ENCODE measurements around the gene DDX49.
"Not testable (repeated sequence)": the region's sequence is repeated elsewhere in the genome, so short reads cannot be mapped to it uniquely, and the experiment has no call there.

DDX49 gene

GRCh38 chr19:18895824-18896341 is 23.6 kb upstream of the DDX49 start, which contains the start of gene CERS1:
CERS1 (minus strand) TSS chr19:18896158; CDS start chr19:18896072, 86 bp downstream.
- no peak for DNase-seq

GRCh38 chr19:18896421-18896841 is 23.1 kb upstream of the DDX49 start:
- no peak for DNase-seq

DNA sequence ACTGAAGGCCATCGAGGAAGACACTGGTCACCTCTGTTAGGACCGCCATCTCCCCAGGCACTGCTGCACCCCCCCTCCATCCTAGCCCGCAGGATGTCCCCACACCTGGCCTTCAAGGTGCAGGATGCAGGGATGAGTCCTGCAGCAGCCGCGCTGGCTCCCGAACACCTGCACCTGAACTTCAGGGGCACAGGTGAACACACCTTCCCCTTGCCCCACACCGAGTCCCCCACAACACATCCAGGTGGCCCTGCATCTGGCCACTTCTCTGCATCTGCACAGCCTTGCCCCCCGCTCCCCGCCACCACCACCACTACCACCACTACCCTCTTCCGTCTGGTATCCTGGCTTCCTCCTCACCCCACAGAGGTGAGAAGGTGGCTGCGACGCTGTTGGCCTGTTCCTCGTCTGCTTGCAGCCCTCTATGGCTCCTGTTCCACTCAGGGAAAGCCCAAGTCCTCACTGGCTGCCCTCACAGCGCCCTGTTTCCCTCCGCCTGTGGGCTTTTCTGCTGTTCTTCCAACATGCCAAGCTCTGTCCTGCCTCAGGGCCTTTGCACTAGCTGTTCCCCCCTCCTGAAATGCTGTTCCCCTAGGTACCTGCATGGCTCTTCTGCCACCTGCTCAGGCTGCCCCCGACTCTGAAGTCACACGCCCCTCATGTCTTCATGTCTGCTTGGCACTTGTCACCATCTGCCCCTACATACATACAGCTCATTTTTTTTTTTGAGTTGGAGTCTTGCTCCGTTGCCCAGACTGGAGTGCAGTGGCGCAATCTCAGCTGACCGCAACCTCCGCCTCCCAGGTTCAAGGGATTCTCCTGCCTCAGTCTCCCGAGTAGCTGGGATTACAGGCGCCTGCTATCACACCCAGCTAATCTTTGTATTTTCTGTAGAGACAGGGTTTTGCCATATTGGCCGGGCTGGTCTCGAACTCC is 22.2 kb upstream of the DDX49 start:
- no peak for DNase-seq

GRCh38 chr19:18898081-18898606 is 21.4 kb upstream of the DDX49 start:
- DNase-seq, result no peak

- no peak for DNase-seq
Measured at GRCh38 chr19:18898607-18899408, 20.7 kb upstream of the DDX49 start.

- no peak for DNase-seq
Measured at GRCh38 chr19:18899624-18900560, 19.6 kb upstream of the DDX49 start.

GRCh38 chr19:18900700-18901481 is 18.6 kb upstream of the DDX49 start:
- DNase-seq, result no peak

GRCh38 chr19:18901491-18901890 is 18.0 kb upstream of the DDX49 start:
- DNase-seq, result no peak

DNA sequence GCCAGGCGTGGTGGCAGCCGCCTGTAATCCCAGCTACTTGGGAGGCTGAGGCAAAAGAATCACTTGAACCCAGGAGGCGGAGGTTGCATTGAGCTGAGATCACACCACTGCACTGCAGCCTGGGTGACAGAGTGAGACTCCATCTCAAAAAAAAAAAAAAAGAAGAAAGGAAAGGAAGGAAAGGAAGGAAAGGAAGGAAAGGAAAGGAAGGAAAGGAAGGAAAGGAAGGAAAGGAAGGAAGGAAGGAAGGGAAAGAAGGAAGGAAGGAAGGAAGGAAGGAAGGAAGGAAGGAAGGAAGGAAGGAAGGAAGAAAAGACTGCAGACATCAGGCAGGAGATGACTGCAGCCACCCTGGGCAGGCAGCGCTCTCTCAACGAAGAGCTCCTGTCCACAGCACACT is 17.0 kb upstream of the DDX49 start:
- not testable (repeated sequence) for DNase-seq

DNA sequence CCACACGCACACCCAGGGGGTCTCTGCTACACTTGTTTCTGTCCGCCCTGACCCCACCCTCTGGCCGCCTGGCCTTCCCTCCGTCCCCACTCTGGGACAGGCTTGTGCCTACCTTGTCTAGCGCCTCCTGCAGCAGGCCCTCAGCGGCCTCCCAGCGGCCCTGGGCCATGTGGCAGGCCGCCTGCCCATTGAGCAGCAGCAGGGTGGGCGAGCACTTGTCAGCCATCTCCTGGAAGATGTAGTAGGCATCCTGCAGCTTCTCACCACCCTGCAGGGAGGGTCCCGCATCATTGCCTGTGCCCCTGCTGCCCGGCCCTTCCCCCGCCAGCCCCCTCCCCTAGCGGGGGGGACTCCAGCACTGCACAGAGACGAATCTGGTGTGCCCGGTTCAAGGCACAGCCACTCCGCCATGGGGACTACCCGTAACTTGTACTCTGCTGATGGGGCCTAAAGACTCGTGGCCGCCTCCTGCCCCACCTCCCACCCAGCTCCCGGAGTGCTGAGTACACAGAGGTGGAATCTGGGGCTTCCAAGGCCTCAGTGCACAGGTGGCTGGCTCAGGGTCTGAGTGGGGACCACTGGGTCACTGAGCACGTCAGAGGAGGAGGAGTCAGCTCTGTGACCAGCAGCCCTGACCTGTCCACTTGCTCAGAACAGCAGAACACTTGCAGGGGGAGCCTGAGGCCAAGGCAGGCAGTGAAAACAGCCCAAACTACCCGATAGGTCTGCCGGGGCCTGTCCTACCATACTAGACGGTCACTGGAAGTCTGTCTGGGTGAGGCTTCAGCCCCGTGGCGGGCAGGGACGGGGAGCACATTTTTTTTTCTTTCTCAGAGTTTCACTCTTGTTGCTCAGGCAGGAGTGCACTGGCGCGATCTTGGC is 16.1 kb upstream of the DDX49 start:
- DNase-seq, result no peak

DNA sequence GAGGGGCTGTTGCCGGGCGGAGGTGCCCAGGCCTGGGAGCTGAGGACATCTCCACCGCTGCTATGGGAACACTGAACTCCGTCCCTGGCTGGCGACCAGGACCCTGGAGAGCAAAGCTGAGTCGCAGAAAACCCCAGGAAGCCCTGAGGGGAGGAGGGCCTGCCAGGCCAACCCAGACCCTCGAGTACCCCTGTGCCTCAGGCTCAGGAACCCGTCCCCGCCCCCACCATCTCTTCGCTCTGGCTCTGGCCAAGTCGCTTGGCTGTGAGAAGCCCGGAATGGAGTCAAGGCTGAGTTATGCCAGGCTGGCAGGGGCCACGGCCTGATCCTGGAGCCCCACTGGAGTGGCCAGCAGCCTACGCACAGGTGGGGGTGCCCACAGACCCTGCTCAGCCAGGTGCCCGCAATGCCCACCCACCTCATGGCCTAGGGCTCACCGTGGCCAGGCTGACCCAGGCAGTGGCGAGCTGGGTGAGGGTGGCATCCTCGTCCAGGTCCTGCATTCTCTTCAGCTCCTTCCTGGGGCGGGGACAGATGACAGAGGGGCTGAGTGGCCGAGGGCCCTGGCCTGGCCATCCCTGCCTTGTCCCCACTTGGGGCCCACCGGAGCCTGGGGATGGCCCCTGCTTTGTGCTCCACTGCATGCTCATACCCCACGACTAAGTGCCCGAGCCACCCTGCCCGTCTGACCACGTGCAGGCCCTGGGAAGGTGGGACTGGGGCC is 15.0 kb upstream of the DDX49 start:
- no peak for DNase-seq

DNA sequence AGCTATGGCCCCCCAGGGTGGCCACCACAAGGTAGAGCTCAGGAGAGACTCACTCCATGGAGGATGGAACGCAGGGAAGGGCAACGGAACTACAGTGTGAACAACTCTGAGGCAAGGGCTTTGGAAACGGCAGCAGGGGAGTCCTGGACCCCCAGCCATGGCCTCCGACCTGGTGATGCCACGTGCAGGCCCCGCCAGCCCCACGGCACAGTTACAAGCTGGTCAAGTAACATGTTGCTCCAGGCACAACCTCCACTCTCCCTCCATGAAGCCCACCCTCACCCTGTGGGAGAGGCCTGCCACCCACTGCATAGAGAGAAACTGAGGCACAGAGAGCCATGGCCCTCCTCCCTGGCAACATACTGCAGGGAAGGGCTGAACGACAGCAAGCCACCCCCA is 14.5 kb upstream of the DDX49 start:
- no peak for DNase-seq

DNA sequence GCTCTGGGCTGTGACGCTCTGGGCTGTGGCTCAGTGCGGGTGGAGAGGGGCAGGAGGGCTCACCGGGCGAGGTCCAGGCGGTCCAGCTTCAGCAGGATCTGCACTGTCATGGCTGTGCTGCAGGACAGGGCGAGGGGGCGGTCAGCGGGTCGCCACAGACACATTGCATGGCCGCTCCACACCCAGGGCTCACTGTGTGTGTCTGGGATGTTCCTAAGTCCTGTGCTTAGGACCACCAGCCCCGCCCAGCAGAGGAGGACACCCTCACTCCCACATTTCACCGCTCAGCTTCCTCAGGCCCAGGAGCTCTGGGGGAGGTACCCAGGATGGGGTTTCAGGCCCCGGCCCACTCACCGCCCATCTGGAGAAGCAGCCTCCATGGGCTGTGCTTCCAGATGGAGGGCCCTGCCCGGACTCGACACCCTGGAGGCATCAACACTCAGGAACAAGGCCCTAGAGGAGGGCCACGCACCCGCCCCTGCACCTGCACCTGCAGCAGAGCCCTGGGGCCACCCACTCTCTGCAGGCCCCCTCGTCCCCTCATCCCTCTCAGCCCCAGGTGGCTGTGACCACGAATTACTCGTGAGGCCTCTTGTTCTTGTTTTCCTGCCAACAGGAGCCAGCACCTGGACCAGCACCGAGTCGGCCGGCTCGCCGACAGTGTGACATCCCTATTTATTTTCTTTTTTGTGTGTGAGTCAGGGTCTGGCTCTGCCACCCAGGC is 13.8 kb upstream of the DDX49 start:
- no peak for DNase-seq

GRCh38 chr19:18906605-18907519 is 12.7 kb upstream of the DDX49 start:
- no peak for DNase-seq

GRCh38 chr19:18908917-18909619 is 10.4 kb upstream of the DDX49 start:
- DNase-seq, result no peak

- no peak for DNase-seq
Measured at GRCh38 chr19:18910010-18910409, 9.5 kb upstream of the DDX49 start.
